Measurements from ENCODE around the gene CWH43. TPM values are rescaled to one million over a fixed set of nuclear protein-coding genes. Genes with fewer than 3 reads are reported as not detected.

Gene CWH43
- total RNA-seq, 1 donor from 2014 or later = not detected

DNA sequence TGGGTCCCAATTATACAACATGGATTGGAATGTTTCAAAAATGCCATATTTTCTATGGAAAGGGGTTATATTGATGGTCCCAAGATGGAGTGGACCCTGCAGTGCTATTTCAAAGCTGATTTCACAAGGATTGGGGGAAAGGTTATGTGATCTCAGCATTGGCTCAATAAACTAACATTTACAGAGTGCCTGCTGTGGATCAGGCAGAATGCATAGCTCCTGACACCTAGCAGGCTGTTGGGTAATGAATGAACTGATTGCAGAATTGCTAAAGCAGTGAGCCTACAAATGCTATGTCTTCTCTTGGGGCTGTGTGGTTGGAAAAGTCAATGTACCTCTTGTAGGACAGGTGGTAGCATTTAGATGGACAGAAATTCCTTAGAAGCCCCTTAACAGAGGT, 16.9 kb downstream of the CWH43 start:
- Histone ChIP-seq H3K4me1 (no peaks in the 10 kb centered on the region), H3K36me3 (no peaks in the 10 kb centered on the region), H3K4me3 (no peak overlapping the region), H3K9me3 (replicated peaks) (peaks cover 1% of the 10 kb centered on the region), H3K27ac (replicated peaks) (no peak overlapping the region), H3K27me3 (ENCODE audit: low read depth) (peaks cover 48% of the 10 kb centered on the region)
- TF ChIP-seq, protein P1, sequence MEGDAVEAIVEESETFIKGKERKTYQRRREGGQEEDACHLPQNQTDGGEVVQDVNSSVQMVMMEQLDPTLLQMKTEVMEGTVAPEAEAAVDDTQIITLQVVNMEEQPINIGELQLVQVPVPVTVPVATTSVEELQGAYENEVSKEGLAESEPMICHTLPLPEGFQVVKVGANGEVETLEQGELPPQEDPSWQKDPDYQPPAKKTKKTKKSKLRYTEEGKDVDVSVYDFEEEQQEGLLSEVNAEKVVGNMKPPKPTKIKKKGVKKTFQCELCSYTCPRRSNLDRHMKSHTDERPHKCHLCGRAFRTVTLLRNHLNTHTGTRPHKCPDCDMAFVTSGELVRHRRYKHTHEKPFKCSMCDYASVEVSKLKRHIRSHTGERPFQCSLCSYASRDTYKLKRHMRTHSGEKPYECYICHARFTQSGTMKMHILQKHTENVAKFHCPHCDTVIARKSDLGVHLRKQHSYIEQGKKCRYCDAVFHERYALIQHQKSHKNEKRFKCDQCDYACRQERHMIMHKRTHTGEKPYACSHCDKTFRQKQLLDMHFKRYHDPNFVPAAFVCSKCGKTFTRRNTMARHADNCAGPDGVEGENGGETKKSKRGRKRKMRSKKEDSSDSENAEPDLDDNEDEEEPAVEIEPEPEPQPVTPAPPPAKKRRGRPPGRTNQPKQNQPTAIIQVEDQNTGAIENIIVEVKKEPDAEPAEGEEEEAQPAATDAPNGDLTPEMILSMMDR (IDR thresholded peaks at IDR 0.05; ENCODE audit: borderline replicate concordance) = no peak
- no peak for DNase-seq
- intact Hi-C loops (cut with micrococcal nuclease) = no loop called here

DNA sequence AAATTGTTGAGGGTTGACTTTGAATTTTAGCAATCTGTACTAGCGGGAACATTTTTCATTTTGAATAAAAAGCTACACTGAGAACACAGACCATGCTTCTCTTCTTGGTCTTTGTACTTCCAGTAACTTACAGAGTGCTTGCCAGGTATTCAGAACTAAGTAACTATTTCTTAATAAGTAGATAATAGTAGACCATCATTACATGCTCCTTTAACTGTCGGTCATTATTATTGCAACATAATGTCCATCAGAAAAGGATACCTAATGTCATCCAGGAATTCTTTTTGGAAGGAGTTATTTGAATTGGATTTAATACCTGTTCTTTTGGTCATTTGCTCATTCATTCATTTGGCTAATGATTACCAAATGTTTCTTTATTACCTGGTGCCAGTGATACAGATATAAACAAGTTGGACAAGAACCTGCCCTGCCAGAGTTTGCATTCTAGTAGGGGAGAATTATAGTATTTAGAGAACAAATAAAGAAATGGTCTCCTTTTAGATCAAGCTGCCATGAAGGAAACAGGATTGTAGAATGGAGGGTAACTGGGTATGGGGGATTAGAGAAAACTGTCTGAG, 32.7 kb downstream of the CWH43 start:
- H3K4me1 ChIP-seq = no peaks in the 10 kb centered on the region
- no peak for DNase-seq
- peaks cover 47% of the 10 kb centered on the region for H3K9me3 ChIP-seq (replicated peaks)
- TF ChIP-seq, protein P1 (IDR thresholded peaks at IDR 0.05; ENCODE audit: borderline replicate concordance) = no peak
- no peak overlapping the region for H3K4me3 ChIP-seq
- no peaks in the 10 kb centered on the region for H3K36me3 ChIP-seq
- intact Hi-C loops (cut with micrococcal nuclease) = no loop called here
- no peak overlapping the region for H3K27ac ChIP-seq (replicated peaks)
- peaks cover 6% of the 10 kb centered on the region for H3K27me3 ChIP-seq (ENCODE audit: low read depth)

DNA sequence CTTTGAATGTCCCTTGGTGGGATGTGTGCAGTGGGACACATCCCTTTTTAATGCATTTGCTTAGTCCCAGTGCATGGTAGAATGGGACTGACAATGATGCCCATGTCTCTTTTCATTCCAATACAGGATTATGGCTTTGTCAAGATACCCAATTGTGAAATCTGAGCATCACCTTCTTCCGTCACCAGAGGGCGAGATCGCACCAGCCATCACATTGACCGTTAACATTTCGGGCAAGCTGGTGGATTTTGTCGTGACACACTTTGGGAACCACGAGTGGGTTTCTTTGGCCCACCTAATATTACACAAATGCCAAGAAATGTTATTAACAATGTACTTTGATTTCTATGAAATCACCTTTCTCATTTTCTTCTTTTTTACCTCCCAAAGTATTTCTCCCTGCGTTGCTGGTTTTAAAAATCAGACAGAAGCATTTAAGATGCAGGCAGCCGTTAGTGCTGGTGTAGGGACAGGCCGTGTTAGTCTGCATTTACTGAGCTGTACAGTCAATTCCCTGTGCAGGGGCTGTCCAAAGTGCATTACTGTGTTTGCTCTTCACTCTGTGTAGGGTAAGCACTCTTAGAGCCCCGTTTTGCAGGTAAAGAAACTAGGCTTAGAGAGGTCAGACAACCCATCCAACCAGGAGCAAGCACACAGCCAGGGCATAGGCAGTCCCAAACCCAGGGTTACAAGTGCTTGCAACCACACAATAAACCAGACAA, 46.5 kb downstream of the CWH43 start:
- Histone ChIP-seq H3K4me3 (no peak overlapping the region), H3K4me1 (no peaks in the 10 kb centered on the region), H3K9me3 (replicated peaks) (no peaks in the 10 kb centered on the region), H3K27me3 (ENCODE audit: low read depth) (peaks cover 39% of the 10 kb centered on the region), H3K27ac (replicated peaks) (no peak overlapping the region), H3K36me3 (no peaks in the 10 kb centered on the region)
- TF ChIP-seq, protein P1 (IDR thresholded peaks at IDR 0.05; ENCODE audit: borderline replicate concordance) = peak; percentile 59
- intact Hi-C loops (cut with micrococcal nuclease) = no loop called here
- no peak for DNase-seq

DNA sequence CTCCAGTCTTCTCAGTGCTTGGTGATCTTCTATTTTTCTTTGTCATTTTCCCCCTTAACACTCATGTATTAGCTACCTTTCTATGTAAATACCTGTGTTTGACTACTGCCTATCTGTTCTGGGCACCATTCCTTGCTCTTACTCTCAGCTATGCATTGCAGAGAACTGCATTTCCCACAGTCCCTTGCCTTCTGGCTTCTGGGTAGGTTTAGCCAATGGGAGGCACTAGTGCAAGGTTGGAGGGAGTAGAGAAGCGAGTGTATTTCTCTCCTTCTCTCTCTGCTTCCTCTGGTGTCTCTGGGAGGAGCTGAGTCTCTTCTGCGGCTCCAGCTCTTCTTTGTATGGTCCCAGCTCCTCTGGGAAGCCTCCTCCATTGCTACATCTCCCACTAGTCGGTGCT, 50.5 kb downstream of the CWH43 start:
- Histone ChIP-seq H3K4me1 (no peaks in the 10 kb centered on the region), H3K36me3 (no peaks in the 10 kb centered on the region), H3K4me3 (no peak overlapping the region), H3K27me3 (ENCODE audit: low read depth) (peaks cover 35% of the 10 kb centered on the region), H3K27ac (replicated peaks) (no peak overlapping the region), H3K9me3 (replicated peaks) (no peaks in the 10 kb centered on the region)
- intact Hi-C loops (cut with micrococcal nuclease) = no loop called here
- no peak for DNase-seq
- TF ChIP-seq, protein P1 (IDR thresholded peaks at IDR 0.05; ENCODE audit: borderline replicate concordance) = no peak

DNA sequence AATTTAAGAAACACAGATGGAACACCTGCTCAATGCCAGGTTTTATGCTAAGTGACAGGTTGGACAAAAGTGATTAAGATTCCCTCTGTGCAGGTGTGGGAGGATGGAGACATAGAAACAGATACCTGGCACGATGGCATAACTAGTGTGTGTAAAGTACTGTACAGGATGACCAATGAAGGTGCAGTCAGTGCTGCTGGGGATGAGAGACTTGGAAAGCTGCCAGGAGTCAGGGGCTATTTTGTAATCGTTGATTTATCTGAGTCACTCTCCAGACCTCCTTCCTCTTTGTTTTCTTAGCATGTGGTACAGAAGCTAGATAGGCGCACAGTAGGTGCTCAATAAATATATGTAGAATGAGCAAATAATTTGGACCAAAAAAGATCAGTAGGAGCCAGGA, 58.2 kb downstream of the CWH43 start:
- no peak overlapping the region for H3K27ac ChIP-seq (replicated peaks)
- intact Hi-C loops (cut with micrococcal nuclease) = no loop called here
- no peaks in the 10 kb centered on the region for H3K36me3 ChIP-seq
- TF ChIP-seq, protein P1 (IDR thresholded peaks at IDR 0.05; ENCODE audit: borderline replicate concordance) = no peak
- H3K9me3 ChIP-seq (replicated peaks) = no peaks in the 10 kb centered on the region
- H3K27me3 ChIP-seq (ENCODE audit: low read depth) = no peaks in the 10 kb centered on the region
- no peak overlapping the region for H3K4me3 ChIP-seq
- DNase-seq = no peak
- no peaks in the 10 kb centered on the region for H3K4me1 ChIP-seq

Data from left ventricle myocardium inferior (tissue), 1 donor.